GM19023 (cell line): Measurements from ENCODE around the gene AP2A2.

Experiments
- ATAC-seq: cut with Tn5 transposase; IDR thresholded peaks from one replicate; pipeline ENCODE4 v1.9.1; 2021; ENCODE audit warnings: mild to moderate bottlenecking, moderate library complexity; ENCODE audit not compliant: unreplicated experiment

The AP2A2 gene

DNA sequence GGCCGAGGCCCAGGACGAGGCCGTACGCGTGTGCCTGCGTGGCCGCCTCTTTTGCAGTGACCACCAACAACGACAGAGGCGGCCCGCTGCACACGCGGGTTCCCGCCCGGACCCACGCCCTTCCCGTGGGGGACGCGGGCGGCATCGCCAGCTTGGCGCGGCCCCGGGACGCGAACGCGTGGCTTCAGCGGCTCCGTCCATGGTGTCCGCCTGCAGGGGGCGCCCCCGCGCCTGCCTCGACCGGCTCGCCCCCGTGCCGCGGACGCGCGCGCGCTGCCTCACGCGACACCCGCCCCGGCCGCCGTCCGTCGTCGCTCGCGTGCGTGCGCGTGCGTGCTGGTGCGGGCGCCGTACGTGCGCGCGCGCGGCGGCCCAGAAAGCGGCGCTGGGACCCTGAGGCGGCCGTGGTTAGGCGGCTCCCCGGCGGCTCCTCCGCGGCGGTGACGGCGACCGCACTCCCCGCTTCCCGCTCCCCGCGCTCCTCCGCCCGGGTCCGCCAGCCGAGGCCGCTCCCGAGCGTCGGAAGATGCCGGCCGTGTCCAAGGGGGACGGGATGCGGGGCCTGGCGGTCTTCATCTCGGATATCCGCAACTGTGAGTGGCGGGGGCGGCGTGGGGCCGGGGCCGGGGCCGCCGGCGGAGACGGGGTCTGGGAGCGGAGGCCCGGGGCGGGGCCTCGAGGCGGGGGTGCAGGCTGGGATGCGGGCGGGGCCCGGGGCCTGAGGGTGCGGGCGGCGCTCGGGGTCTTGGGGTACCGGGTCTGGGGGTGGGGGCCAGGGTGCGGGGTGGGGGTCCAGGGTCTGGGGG is at the start of gene AP2A2:
Gene AP2A2, plus strand, starts transcription at position 375 of the 806 bp plus-strand sequence. Its CDS starts 152 bp downstream, at position 527.
- ATAC-seq, result peak; percentile 63

DNA sequence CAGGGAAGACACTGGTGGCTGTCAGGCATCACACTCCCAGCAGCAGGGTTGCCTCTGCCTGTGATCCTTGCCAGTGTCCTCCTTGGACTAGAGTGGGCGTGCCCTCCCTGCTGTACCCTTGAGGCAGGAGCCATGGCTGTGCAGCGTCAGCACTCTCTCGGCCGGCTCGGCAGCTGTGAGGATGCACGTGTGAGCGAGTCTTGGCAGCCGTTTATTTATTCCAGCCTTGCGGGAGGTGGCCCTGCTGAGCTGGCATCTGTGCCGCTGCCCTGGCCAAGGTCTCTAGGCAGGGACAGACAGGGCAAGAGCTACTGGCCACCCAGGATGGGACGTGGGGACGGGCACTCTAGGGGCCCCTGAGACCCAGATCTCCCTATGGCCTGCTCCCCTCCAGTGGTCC is 49.1 kb upstream of the AP2A2 start:
- ATAC-seq, result no peak

DNA sequence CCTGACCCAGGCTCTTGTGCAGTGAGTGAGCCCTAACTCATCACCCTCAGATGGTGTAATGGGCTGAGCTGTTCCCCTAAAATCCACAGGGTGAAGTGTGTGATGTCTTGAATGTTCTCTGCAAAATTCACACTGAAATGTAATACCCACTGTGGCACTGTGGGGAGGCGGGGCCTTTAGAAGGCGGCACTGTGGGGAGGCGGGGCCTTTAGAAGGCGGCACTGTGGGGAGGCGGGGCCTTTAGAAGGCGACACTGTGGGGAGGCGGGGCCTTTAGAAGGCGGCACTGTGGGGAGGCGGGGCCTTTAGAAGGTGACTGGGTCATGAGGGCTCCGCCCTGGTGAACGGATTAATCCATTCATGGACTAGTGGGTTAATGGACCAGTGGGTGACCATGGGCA is 48.1 kb upstream of the AP2A2 start:
- ATAC-seq, result no peak

DNA sequence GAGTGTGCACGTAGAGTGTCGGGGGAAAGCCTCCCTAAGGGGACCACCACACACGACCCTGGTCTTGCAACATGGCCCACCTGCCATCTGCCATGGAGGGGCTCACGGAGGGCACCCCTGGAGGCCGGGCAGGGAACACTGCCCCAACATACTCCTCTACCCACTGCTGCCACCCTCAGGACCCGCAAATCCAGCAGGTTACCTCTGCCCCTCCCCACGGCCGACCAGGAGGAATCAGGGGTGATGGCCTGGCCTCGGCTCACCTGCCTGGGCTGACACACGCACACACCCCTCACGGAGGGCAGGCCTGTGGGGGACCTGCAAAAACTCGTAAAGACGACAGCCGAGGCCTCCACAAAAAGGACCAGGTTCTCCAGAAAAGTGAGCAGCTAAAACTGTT is 45.2 kb upstream of the AP2A2 start:
- ATAC-seq, result no peak

DNA sequence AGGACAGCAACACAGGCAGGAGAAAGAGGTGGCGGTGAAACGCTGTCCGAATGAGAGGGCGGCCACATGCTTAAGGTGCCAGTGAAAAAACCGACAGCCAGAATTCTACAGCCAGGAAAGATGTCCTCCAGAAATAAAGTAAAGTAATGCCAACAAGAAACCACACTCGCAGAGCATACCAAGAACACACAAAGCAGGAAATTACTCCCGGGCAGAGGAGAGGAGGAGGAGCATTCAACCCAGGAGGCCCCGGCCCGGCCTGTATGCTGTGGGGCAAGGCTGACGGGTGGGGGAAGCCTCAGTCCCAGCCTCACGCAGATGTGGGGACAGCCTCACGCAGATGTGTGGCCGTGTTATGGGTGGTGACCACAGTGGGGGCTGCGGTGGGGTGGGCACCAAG is 43.1 kb upstream of the AP2A2 start:
- no peak for ATAC-seq

DNA sequence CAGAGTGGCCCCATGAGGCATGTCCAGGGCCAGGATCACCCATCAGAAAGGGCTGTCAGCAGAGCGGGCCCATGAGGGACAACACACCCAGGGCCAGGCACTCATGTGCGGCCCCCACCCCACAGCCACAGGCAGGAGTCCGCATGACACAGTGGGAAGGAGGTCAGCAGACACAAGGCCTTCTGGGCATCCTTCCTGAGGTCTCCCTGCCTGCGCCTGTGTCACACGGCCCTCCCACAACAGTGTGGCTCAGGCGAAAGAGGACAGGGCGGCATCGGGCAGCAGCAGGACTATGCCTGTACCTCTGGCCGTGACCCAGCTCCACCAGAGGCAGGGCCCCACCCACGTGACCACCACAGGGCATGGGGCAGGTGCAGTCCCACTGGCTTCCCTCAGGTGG is 42.1 kb upstream of the AP2A2 start:
- no peak for ATAC-seq

DNA sequence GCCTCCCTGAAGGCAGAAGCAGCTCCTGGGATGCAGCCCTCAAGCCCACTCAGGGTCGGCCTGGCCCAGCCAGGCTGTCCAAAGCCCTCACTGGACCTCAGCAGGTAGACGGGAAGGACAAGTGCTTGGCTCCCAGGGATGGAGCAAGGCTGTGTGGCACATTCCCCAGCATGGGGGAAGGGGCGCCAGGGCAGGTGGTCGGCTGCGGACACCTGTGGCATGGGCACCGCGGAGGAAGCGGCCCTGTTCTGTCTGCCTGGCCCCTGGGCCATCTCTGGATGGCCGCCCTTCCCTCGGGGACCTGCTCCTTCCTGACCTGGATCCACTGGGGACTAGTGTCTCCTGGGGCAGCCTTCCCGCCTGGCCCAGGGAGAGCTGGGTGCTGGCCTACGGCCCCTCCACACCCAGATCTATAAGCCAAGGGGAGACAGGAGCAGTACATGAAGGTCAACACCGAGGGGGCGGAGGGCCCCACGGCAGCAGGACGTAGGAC is 41.0 kb upstream of the AP2A2 start:
- no peak for ATAC-seq

DNA sequence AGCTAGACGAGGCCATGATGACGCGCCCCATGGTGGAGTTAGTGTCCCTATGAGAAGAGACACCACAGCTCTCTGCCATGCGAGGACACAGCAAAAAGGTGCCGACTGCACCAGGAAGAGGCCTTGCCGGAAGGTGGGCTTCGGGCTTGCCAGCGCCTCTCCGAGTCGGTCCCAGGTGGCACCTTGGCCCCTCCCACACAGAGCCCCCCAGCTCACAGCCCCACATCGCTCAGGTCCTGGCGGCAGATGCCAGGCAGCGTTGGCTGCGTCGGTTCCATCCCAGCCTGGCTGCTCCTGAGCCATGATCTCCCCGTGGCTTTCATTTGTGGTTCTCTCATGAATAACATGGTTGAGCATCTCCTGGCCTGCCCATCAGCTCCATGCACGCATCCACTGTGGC is 39.1 kb upstream of the AP2A2 start:
- ATAC-seq, result no peak

DNA sequence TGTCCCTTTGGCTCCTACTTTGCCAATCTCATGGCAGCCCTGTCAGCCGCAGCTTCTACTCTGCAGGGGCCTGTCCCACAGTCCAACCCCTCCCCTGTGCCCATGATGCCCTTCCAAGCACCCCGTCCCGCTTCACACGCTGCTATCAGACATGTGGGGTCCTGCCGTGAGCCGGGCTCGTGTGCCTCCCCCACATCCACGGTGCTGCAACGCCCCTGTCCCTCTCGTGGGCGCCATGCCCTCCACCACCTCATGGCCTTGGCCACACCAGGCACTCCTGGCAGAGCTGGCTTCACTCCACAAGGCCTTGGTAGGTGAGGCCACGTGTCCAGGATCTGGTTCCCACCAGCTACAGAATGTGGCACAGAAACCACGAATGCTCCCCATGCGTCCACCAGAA is 38.1 kb upstream of the AP2A2 start:
- no peak for ATAC-seq

DNA sequence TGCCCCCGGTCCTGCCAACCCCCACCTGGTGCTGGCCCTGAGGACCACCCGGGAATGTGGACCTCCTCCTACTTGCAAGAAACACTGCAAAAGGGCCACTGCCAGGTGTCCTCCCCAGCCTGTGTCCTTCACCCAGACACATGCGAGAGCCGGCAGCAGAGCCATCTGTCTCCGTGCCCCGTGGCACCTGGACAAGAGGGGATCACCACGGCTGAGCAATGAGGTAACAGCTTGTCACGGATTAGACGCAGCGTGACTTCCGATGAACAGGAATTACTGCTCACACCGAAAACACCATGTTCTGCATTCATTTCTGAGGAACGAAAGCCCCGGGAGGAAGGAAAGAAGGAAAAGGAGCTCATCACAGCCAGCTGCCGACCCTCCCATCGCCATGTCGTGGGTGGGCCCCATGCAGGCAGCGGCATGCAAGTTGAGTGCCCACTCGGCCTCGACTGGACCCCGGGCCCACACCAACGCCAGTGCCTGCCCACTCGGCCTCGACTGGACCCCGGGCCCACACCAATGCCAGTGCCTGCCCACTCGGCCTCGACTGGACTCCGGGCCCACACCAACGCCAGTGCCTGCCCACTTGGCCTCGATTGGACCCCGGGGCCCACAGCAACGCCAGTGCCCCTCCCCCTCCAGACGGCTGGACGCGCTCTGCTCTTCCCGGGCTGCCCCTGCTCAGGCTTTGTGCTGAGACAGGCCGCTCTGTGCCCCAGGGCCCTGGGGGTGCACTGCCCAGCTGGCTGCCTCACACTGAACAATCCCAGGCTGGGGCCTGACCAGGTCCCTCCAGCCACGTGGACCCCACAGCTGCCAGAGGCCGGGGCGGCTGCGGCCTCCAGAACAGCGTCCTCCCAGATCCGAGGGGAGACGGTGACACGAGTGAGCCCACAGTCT is 37.1 kb upstream of the AP2A2 start:
- ATAC-seq, result no peak

DNA sequence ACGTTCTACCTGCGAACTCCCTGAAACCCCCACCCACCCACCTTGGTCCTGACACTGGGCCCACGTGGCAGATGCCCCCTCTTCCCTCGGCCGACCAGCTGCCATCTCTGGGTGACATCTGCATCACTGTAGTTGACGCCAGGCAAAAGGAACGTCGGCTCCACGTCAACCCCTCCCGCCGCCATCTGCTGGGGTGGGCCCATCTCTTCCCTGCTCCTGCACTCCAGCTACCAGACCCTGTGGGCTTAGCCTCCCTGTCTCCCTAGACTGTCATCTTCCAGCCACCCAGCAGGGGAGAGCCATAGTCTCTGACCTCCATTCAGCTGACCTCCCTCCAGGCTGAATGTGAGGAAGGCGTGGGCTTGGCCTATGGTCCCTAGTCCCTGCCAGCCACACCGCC is 36.4 kb upstream of the AP2A2 start:
- ATAC-seq, result no peak

DNA sequence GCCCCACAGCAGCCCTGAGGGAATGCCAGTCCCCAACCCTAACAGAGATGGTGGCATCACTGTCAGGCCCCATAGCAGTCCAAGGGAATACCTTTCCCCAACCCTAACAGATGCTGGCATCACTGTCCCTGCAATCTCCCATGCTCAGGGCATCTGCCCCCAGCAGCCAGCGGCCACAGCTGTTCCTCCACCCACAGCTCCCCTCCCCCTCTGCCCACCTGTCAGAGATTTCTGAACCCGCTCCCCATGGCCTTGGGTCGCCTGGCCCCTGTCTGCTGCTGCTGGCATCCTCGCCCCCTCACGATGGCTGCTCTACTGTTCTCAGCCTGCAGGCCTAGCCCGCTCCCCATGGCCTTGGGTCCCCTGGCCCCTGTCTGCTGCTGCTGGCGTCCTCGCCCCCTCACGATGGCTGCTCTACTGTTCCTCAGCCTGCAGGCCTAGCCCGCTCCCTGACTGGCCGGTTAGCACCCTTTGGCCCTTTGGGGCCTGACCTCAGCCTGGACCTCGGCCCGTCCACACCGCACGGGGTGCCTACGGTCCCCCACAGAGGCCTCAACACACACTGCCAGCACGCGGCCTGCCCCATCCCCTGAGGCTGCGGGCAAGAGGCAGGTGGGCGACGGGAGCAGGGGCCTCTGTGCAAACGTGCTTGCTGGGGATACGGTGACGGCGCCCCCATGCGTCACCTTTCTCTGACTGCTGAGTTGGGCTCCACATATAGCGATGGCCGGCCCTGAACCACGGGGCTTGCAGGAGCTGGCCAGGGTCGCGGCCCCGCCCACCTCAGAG is 35.8 kb upstream of the AP2A2 start:
- ATAC-seq, result no peak

DNA sequence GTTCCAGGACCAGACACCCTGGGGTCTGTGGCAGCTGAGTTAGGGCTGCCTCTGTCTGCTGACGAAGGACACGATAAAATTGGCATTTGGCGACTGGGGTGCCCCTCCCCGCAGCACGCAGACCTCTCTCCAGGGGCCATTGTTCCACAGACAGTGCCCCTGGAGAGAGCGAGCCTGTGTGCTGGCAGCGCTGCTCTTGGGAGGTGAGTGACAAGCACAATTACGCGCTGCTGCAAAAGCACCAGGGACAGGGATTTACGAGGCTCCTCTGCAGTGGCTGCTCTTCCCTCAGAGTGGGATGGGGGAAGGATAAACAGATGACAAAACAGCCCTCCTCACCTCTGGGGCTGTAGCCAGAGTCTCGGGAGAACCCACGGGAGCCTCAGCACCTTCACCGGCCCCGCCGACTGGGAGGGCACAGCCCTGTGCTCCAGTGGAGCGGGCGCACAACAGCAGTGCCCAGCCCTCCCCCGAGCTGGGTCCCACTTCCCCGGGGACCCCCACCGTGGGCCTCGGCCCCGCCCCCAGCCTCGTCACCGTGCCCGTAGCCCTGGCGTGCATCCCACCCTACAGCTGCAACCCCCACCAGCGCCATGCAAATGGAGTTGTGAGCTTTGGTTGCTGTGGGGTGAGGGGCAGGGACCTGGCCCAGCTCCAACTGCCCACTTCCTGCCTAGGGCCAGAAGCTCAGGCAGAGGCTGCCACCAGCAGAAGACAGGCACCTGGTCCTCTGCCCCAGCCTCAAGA is 34.7 kb upstream of the AP2A2 start:
- ATAC-seq, result no peak

DNA sequence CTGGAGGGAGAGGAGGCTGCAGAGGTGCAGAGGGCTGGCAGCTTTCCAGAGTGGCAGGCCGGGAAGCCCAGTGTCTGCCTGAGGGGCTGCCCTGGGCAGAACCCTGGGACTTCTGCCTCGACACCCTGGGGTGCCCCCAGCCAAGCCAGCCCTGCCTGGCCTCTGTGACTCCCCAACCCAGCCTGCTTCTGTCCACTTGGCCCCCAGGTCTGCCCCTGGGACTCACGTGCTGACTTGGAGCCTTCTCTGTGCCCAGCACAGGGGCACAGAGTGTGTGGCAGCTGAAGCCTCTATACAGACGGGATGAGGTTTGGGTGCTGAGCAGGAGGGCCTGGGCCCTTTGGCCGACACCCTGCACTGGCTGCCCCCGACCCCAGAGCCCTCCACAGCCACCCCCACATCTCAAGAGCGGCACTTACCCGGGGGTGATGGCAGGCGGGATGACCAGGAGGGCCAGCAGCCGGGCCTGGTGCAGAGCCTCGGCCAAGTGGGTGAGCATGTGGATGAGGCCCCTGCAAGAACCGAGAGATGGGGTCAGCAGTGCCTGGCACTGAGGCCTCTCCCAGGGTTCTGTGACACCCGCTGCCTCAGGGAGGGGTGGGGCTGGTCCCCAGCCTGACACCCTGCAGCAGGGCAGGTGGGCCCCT is 32.5 kb upstream of the AP2A2 start:
- ATAC-seq, result no peak

DNA sequence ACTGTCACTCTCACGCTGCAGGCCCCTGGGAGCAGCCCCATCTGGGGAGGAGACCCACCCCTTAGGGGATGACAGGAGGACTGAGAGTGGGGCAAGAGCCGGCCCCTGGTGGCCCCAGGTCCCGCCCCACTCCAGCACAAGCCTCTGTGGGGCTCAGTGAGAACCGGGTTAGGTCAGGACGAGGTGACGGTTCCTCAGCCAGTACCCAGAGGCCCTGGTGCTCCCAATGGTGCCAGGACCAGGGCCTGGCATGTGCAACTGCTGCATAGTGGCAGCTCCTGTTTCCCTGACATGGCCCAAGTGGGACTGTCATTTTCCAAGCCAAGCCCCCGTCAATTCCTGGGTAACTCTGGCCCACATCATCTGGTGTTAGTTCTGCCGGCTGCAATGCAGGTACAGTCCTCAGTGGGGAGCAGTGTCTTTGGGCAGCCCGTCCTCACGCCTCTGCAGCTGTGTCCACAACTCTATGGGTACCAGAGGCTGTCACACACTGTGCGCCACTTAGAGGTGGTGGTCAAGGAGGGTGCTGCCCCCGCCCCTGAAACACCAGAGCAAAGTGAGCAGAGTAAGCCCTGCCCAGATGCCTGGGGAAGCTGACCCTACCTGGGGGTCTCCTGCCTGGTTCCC is 31.0 kb upstream of the AP2A2 start:
- ATAC-seq, result no peak

DNA sequence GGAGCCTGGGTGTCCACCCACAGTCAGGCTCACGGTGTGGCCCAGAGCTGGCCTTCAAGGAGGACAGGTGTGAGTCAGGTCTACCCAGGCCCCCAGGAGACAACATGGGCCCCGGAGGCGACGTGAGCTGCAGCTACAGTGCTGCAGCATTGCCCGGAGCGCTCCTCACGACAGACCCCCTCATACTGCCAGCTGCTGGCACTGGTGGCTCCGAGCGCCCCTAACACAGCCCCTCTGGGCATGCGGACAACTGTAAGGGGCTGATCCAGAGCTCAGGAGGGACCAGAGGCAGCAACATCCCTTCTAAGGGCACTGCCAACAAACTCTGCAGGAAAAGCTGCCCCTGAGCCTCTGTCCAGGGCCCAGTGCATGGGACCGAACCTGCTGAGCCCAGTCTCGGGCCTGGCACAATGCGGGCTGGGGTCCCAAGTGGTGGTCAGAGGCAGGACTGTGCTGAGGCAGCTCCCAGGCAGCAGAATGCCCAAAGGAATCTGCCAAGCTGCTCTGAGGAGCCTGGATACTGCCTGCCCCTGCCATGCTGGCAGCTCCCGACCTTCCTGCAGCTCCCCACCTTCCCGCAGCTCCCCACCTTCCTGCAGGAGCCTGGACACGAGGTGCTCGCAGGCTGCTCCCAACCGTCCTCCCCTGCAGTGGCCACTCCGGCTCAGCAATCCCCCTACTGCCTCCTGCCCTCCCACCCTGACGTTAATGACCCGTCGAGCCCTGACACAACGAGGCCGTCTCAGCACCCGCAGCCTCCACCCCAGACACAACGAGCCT is 30.1 kb upstream of the AP2A2 start:
- no peak for ATAC-seq

DNA sequence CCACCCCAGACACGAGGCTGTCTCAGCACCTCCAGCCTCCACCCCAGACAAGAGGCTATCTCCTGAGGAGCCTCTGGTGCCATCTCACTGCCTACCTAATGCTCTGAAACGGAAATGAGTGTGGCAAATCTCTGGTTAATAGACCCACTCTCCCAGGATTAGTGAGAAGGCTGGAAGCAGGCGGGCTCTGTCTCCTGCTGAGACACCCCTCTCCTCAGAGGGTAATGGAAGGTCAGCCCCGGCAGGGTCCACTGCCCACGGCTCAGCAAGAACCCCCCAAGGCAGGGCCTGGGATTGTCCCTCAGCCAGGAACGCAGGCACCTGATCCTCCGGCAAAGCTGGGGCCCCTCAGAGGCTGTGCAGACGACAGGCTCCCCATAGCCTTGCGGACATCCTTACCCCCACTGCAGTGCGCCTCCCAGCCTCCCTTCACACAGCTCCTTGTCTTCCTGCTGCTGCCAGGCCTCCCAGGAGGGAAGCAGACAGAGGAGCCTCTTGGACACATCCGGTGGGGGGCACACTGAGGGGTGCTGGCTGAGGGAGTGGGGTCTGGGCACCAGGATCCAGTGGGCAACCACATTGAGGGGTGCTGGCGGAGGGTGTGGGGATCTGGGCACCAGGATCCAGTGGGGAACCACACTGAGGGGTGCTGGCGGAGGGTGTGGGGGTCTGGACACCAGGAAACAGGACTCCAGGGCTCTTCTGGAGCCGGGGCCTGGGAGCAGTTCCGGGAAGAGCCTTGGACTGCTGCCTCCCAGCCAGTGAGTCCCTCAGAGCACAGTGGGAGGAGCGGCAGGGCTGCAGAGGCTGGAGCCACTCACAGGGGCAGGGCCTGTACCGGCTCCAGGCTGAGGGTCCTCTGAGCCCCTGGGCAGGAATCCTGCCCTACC is 28.2 kb upstream of the AP2A2 start:
- ATAC-seq, result no peak

DNA sequence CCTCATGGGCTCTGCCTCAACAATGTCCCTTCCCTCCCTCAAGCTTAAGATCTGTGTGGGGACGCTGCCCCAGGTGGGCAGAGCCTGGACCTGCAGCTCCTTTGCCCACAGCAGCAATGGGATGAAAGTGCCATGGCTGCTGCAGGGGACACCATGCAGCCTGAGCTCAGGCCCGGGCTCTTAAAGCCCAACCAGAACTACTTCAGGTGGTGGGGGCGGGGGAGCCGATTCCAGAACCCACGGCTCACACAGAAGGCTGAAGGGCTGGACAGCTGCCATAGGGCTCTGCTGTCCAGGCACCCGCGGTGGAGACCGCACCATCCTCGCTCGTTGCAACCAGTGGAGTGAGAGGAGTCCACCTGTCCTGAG is 27.5 kb upstream of the AP2A2 start:
- ATAC-seq, result no peak
